Progenitor cell of endocrine pancreas (in vitro differentiated cells): ENCODE data around the gene OR2AK2. TPM values are rescaled to one million over a fixed set of nuclear protein-coding genes. Genes with fewer than 3 reads are reported as not detected.
"Not testable (repeated sequence)": the region's sequence is repeated elsewhere in the genome, so short reads cannot be mapped to it uniquely, and the experiment has no call there.

Experiments used
- DNase-seq: peaks from one replicate; pipeline ENCODE4 v3.0.0; 2021; ENCODE audit warnings: low spot score; ENCODE audit not compliant: unreplicated experiment
- H3K27ac Mint-ChIP-seq: 2 replicates; pipeline ENCODE4 v1.8.0; 2021; ENCODE audit warnings: mild to moderate bottlenecking, moderate library complexity, mixed read lengths
- H3K27me3 Mint-ChIP-seq: 2 replicates; pipeline ENCODE4 v1.8.0; 2021; ENCODE audit warnings: mixed read lengths
- H3K36me3 Mint-ChIP-seq: 2 replicates; pipeline ENCODE4 v1.8.0; 2022; ENCODE audit warnings: mixed read lengths; ENCODE audit not compliant: insufficient read depth
- H3K4me1 Mint-ChIP-seq: 2 replicates; pipeline ENCODE4 v1.8.0; 2021; ENCODE audit warnings: low read depth, mixed read lengths
- H3K4me3 Mint-ChIP-seq: 2 replicates; pipeline ENCODE4 v1.8.0; 2021; ENCODE audit warnings: low read depth, mild to moderate bottlenecking, moderate library complexity, mixed read lengths
- H3K9me3 Mint-ChIP-seq: 2 replicates; pipeline ENCODE4 v1.8.0; 2021; ENCODE audit warnings: low read depth, mixed read lengths
- total RNA-seq: library from RNA; stranded (reverse); gene quantifications from 2 replicates; pipeline ENCODE4 v1.2.1, GENCODE V29; 2021
- TF ChIP-seq, protein P1 (sequence below): fragments of 200-600 bp; sonication (generic); IDR thresholded peaks from one replicate; pipeline ENCODE4 v1.5.0; 2021; ENCODE audit warnings: antibody characterized with exemption, mild to moderate bottlenecking; ENCODE audit not compliant: unreplicated experiment

Gene OR2AK2
- total RNA-seq, 1 donor from 2014 or later = not detected

DNA sequence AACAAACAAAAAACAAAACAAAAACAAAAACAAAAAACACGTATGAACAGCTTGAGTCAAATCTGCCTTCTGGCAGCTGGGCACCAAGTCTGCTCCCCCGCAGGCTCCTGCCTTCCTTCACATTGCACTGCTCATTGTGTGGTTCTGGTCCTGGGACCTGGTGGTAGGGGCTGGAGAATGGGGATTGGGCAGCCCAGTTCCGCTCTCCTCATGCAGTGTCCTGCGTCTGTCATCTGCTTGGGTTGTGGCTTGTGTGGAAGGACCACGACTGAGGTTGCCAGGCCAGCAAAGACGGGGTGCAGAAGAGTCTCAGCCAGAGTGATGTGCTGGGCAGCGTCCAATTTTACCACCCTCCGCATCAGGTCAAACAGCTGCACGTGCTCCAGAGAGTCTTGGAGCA, 29.3 kb upstream of the OR2AK2 start:
- Mint-ChIP-seq H3K4me3 (no peak overlapping the region), H3K9me3 (peaks cover 14% of the 10 kb centered on the region), H3K36me3 (peaks cover 1% of the 10 kb centered on the region)

DNA sequence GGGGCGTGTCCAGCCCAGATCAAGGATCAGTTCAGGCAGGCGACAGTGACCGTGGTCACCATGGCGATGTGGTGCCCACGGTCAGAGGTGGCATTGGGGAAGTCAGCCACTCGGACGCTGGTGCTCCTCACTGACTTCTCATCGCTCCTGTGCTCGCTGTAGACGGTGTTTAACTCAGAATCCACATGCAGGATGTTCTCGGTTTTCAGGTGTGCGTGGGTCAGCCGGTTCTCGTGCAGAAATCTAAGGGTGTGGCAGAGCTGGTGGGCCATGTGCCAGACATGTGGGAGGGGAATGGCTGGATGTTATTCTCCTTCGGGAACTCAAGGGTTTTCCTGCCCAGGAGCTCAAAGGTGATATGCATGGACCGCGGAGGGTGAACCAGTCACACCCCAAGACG, 28.6 kb upstream of the OR2AK2 start:
- Mint-ChIP-seq H3K9me3 (peaks cover 21% of the 10 kb centered on the region), H3K27me3 (no peaks in the 10 kb centered on the region), H3K4me3 (no peak overlapping the region)

More for the DNA sequence above, 29.3 kb upstream of the OR2AK2 start:
- no peak overlapping the region for H3K27ac Mint-ChIP-seq
- TF ChIP-seq, protein P1, sequence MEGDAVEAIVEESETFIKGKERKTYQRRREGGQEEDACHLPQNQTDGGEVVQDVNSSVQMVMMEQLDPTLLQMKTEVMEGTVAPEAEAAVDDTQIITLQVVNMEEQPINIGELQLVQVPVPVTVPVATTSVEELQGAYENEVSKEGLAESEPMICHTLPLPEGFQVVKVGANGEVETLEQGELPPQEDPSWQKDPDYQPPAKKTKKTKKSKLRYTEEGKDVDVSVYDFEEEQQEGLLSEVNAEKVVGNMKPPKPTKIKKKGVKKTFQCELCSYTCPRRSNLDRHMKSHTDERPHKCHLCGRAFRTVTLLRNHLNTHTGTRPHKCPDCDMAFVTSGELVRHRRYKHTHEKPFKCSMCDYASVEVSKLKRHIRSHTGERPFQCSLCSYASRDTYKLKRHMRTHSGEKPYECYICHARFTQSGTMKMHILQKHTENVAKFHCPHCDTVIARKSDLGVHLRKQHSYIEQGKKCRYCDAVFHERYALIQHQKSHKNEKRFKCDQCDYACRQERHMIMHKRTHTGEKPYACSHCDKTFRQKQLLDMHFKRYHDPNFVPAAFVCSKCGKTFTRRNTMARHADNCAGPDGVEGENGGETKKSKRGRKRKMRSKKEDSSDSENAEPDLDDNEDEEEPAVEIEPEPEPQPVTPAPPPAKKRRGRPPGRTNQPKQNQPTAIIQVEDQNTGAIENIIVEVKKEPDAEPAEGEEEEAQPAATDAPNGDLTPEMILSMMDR = no peak
- no peak for DNase-seq
- H3K4me1 Mint-ChIP-seq = no peaks in the 10 kb centered on the region
- no peaks in the 10 kb centered on the region for H3K27me3 Mint-ChIP-seq

DNA sequence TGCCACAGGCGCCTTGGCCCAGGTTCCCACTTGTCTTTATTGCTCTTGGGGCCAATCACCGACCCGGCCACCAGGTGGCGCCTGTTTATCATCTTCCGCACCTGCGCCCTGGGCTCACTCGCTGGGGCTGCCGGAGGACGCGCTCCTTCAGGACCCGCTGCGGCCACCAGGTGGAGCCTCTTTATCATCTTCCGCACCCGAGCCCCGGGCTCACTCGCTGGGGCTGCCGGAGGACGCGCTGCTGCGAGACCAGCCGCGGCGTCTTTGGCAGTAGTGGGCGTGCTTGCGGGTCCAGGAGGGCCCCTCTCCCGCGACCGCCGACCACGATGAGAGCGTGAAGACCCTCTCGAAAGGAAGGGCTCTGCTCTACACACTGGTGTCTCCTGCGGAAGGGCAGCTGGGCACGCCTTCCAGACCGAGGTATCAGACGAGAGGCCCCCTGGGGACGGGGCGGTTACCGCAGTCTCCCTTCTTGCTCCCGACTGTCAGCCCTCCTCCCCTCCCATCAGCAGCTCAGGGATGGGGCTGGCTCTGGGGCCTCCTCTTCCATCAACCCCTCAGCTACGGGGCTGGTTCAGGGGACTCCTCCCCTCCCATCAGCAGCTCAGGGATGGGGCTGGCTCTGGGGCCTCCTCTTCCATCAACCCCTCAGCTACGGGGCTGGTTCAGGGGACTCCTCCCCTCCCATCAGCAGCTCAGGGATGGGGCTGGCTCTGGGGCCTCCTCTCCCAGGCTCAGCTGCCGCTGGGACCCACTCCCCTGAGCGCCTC, 27.9 kb upstream of the OR2AK2 start:
- H3K27ac Mint-ChIP-seq, H3K36me3 Mint-ChIP-seq, H3K4me1 Mint-ChIP-seq, H3K27me3 Mint-ChIP-seq: not testable (repeated sequence)
- H3K9me3 Mint-ChIP-seq = peaks cover 26% of the 10 kb centered on the region
- DNase-seq = peak; percentile 60
- TF ChIP-seq, protein P1 = peak; percentile 73
- H3K4me3 Mint-ChIP-seq = peak overlapping the region; percentile 67

More for the DNA sequence above, 28.6 kb upstream of the OR2AK2 start:
- TF ChIP-seq, protein P1 = no peak
- H3K27ac Mint-ChIP-seq = no peak overlapping the region
- H3K36me3 Mint-ChIP-seq = peaks cover 1% of the 10 kb centered on the region
- no peaks in the 10 kb centered on the region for H3K4me1 Mint-ChIP-seq
- no peak for DNase-seq

- peaks cover 3% of the 10 kb centered on the region for H3K36me3 Mint-ChIP-seq
- TF ChIP-seq, protein P1 = no peak
- H3K27me3 Mint-ChIP-seq = no peaks in the 10 kb centered on the region
- H3K27ac Mint-ChIP-seq = no peak overlapping the region
- H3K4me3 Mint-ChIP-seq = no peak overlapping the region
- H3K9me3 Mint-ChIP-seq = peaks cover 50% of the 10 kb centered on the region
- H3K4me1 Mint-ChIP-seq = no peaks in the 10 kb centered on the region
- no peak for DNase-seq
Observed at GRCh38 chr1:247942624-247943023, 22.4 kb upstream of the OR2AK2 start.

DNA sequence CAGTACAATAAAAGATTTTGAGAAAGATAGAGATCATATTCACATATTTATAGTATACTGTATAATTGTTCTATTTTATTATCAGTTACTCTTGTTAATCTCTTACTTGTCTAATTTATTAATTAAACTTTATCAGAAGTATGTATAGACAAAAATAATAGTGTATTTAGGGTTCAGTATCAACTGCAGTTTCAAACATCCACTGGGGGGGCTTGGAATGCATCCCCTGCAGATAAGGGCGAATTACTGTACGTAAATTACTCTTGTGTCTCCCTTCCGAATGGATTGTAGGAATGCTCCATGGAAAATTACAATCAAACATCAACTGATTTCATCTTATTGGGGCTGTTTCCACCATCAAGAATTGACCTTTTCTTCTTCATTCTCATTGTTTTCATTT, 16.5 kb upstream of the OR2AK2 start, which contains the start of gene OR2L8:
TSS of gene OR2L8 (plus strand) at position 301 of the 400 bp plus-strand sequence. CDS start at position 301, 0 bp downstream.
- H3K27me3 Mint-ChIP-seq = no peaks in the 10 kb centered on the region
- H3K9me3 Mint-ChIP-seq = peaks cover 71% of the 10 kb centered on the region
- no peak for DNase-seq
- H3K36me3 Mint-ChIP-seq = no peaks in the 10 kb centered on the region
- H3K4me1 Mint-ChIP-seq = no peaks in the 10 kb centered on the region
- H3K27ac Mint-ChIP-seq = no peak within 1 kb of the TSS
- no peak within 1 kb of the TSS for H3K4me3 Mint-ChIP-seq
- TF ChIP-seq, protein P1 = no peak
